Uterus (tissue), 2 donors: ENCODE results near the gene TYW5.

Experiments used
- POLR2A ChIP-seq, 2 donors: fragments of 450-650 bp; IDR thresholded peaks; one replicate each; pipeline ENCODE4 v1.6.1; 2016; ENCODE audit warnings: antibody characterized with exemption in 2 of 2, mild to moderate bottlenecking in 1 of 2, moderate library complexity in 1 of 2
- TF ChIP-seq, protein P1 (sequence below), 4 experiments: fragments of 200-600 bp in 2 of 4; fragments of 450-650 bp in 2 of 4; sonication (generic) in 2 of 4; IDR thresholded peaks; one replicate each; pipeline ENCODE4 v1.5.1; 2016 to 2019; ENCODE audit warnings: antibody characterized with exemption in 4 of 4, mild to moderate bottlenecking in 2 of 4, moderate library complexity in 1 of 4

GRCh38 chr2:199932312-199932855 is 22.9 kb downstream of the TYW5 start:
- TF ChIP-seq, protein P1, sequence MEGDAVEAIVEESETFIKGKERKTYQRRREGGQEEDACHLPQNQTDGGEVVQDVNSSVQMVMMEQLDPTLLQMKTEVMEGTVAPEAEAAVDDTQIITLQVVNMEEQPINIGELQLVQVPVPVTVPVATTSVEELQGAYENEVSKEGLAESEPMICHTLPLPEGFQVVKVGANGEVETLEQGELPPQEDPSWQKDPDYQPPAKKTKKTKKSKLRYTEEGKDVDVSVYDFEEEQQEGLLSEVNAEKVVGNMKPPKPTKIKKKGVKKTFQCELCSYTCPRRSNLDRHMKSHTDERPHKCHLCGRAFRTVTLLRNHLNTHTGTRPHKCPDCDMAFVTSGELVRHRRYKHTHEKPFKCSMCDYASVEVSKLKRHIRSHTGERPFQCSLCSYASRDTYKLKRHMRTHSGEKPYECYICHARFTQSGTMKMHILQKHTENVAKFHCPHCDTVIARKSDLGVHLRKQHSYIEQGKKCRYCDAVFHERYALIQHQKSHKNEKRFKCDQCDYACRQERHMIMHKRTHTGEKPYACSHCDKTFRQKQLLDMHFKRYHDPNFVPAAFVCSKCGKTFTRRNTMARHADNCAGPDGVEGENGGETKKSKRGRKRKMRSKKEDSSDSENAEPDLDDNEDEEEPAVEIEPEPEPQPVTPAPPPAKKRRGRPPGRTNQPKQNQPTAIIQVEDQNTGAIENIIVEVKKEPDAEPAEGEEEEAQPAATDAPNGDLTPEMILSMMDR (IDR thresholded peaks at IDR 0.05): no peak
- TF ChIP-seq POLR2A (IDR thresholded peaks at IDR 0.05): no peak
